ENCODE results near the gene PLET1. TPM values are rescaled to one million over a fixed set of nuclear protein-coding genes. Genes with fewer than 3 reads are reported as not detected.
A peak's percentile ranks its signal among the peaks of the same experiment; 100 is the strongest.

The PLET1 gene
- total and polyA plus RNA-seq, 2 of the 4 experiments (the other 2 are of a cell fraction) = not detected

DNA sequence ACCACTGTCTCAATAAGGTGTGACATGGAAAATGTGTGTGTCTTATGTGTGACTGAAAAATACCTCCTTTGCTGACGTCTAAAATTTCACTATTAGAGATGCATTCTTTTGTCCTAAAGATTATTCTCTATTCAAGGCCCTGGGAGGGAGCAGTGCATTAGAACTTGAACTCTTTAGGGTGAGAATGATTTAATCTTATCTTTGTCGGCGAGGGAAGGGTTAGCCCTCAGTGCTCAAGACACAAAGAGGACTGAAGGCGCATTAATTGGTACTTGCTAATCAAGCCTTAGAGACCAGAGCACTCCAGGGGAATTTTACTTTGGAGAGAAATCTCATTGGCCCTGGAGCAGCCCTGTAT lies 29.8 kb upstream of the PLET1 start:
- peak overlapping the region; percentile 85 for H3K4me2 ChIP-seq (ENCODE audit: low read depth, low read length)
- CTCF ChIA-PET = no interaction called here
- TSS peak; percentile 25 for BruUV-seq (replicated peaks)

More for the DNA sequence above, 29.8 kb upstream of the PLET1 start:
- peak overlapping the region; percentile 96 for H2AFZ ChIP-seq (replicated peaks; ENCODE audit: low read length, poor library complexity)
- peak overlapping the region; percentile 82 for H3K56ac ChIP-seq (ENCODE audit: extremely low read depth, insufficient read depth, low read length)
- H2AK5ac ChIP-seq (ENCODE audit: low read depth, low read length) = peak overlapping the region; percentile 70
- peak overlapping the region; percentile 45 for H3K27ac ChIP-seq (ENCODE audit: insufficient read depth, low read length)
- H3K4me1 ChIP-seq (ENCODE audit: control insufficient read depth, insufficient read depth, low read length) = peaks cover 10% of the 10 kb centered on the region
- in situ Hi-C loops (cut with MboI; ENCODE audit: low sequenced_read_pairs) (no loop called here), intact Hi-C loops (cut with micrococcal nuclease) (loop anchor here (1.0 to 10.0 kb wide), 5 partner anchors 162 to 999 kb away; partner anchors contain the start of gene NCAM1), dilution Hi-C loops (cut with HindIII; ENCODE audit: low sequenced_read_pairs, unreplicated experiment) (no loop called here)
- WGBS, 2 experiments (ENCODE audit: extremely low coverage in 2 of 2, insufficient read length in 1 of 2) = 26% methylated on average over 3 of the region's 4 CpGs; no CpG with 5 or more reads in 1 of the 2 experiments
- H3K9ac ChIP-seq (ENCODE audit: low read depth, low read length) = peak overlapping the region; percentile 72
- peak overlapping the region; percentile 98 for H2BK15ac ChIP-seq (ENCODE audit: low read depth, low read length)
- H3K27me3 ChIP-seq (ENCODE audit: control insufficient read depth, insufficient read depth, low read length) = no peaks in the 10 kb centered on the region
- H3K9me3 ChIP-seq (ENCODE audit: control insufficient read depth, insufficient read depth, low read length) = no peaks in the 10 kb centered on the region
- peaks cover 2 to 7% of the 10 kb centered on the region in 2 experiments; a peak in 2 of 4 replicates for H3K79me1 ChIP-seq (ENCODE audit: low read depth in 1 of 2, low read length in 2 of 2)
- H3K23ac ChIP-seq (ENCODE audit: low read depth, low read length) = peak overlapping the region; percentile 65
- peak overlapping the region; percentile 83 for H2BK20ac ChIP-seq (ENCODE audit: low read depth, low read length)
- DNase-seq = no peak
- peak overlapping the region; percentile 69; the same call in 1 of the 2 replicates for H4K5ac ChIP-seq (ENCODE audit: low read depth, low read length)
- POLR2A ChIA-PET (ENCODE audit: unreplicated experiment) = no interaction called here
- peak overlapping the region; percentile 55 for H3K4me3 ChIP-seq (ENCODE audit: insufficient read depth, low read depth, low read length)
- H2AK9ac ChIP-seq (replicated peaks; ENCODE audit: low read depth, low read length, poor library complexity) = peak overlapping the region; percentile 96
- H4K20me1 ChIP-seq (ENCODE audit: insufficient read depth, low read length) = no peaks in the 10 kb centered on the region
- TF ChIP-seq CEBPB (IDR thresholded peaks at IDR 0.05; ENCODE audit: low read depth, low read length) (no peak), POLR2A (IDR thresholded peaks at IDR 0.05; ENCODE audit: low read depth, low read length) (no peak), CHD1 (IDR thresholded peaks at IDR 0.05; ENCODE audit: low read depth, low read length) (no peak), RCOR1 (IDR thresholded peaks at IDR 0.05; ENCODE audit: insufficient replicate concordance, low read length) (no peak), MAFK (IDR thresholded peaks at IDR 0.05; ENCODE audit: low read depth, low read length) (no peak), BHLHE40 (IDR thresholded peaks at IDR 0.05; ENCODE audit: low read depth, low read length) (no peak), MAZ (IDR thresholded peaks at IDR 0.05; ENCODE audit: borderline replicate concordance, low read depth, low read length) (no peak), SMC3 (IDR thresholded peaks at IDR 0.05; ENCODE audit: low read depth, low read length) (no peak), FOS (IDR thresholded peaks at IDR 0.05; ENCODE audit: low read depth, low read length) (no peak)
- TF ChIP-seq, protein P1, sequence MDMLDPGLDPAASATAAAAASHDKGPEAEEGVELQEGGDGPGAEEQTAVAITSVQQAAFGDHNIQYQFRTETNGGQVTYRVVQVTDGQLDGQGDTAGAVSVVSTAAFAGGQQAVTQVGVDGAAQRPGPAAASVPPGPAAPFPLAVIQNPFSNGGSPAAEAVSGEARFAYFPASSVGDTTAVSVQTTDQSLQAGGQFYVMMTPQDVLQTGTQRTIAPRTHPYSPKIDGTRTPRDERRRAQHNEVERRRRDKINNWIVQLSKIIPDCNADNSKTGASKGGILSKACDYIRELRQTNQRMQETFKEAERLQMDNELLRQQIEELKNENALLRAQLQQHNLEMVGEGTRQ (IDR thresholded peaks at IDR 0.05; ENCODE audit: low read depth, low read length) = no peak
- peak; percentile 7 for ATAC-seq (ENCODE audit: low read depth)
- H2BK120ac ChIP-seq (ENCODE audit: low read depth, low read length) = peak overlapping the region; percentile 79
- H3K4ac ChIP-seq (ENCODE audit: low read depth, low read length) = peak overlapping the region; percentile 82
- peak overlapping the region; percentile 82 for H4K91ac ChIP-seq (ENCODE audit: insufficient read depth, low read depth, low read length)
- peak overlapping the region; percentile 59 for H3K18ac ChIP-seq (ENCODE audit: low read depth, low read length)
- peak overlapping the region; percentile 95 for H3K14ac ChIP-seq (replicated peaks; ENCODE audit: low read depth, low read length)
- H3K36me3 ChIP-seq (ENCODE audit: control insufficient read depth, insufficient read depth, low read length) = no peaks in the 10 kb centered on the region
- H3K9me1 ChIP-seq (ENCODE audit: insufficient read depth, low read length) = peaks cover 10% of the 10 kb centered on the region; the same call in 1 of the 2 replicates
- peak overlapping the region; percentile 79 to 81 for H4K8ac ChIP-seq (ENCODE audit: low read depth in 2 of 2, low read length in 2 of 2)
- peak overlapping the region; percentile 55 for H2BK5ac ChIP-seq (ENCODE audit: low read depth, low read length, poor library complexity, severe bottlenecking)
